Breast epithelium (tissue), 4 donors: ENCODE measurements around the gene EHD4. TPM values are rescaled to one million over a fixed set of nuclear protein-coding genes. Genes with fewer than 3 reads are reported as not detected.

ENCODE experiments used
- DNase-seq, 2 donors: peaks; one replicate each; pipeline ENCODE4 v3.0.0-alpha.2; 2019; ENCODE audit warnings: low spot score in 2 of 2
- H3K27ac ChIP-seq, 2 donors: fragments of 200-600 bp; sonication (generic) in 1 of 2; one replicate each; pipeline ENCODE4 v1.5.1; 2016 to 2019; ENCODE audit warnings: mild to moderate bottlenecking in 1 of 2
- H3K27me3 ChIP-seq, 2 donors: fragments of 200-600 bp; sonication (generic) in 1 of 2; one replicate each; pipeline versions ENCODE4 v1.5.1 to v1.6.0; 2017 to 2019; ENCODE audit warnings: control low read depth in 1 of 2, mild to moderate bottlenecking in 1 of 2
- H3K36me3 ChIP-seq: fragments of 200-600 bp; one replicate; pipeline ENCODE4 v1.5.1; 2019
- H3K4me1 ChIP-seq, 2 donors: fragments of 200-600 bp; sonication (generic); one replicate each; pipeline ENCODE4 v1.5.1; 2016 to 2019; ENCODE audit warnings: control low read depth in 1 of 2
- H3K4me3 ChIP-seq, 3 donors: fragments of 200-600 bp; sonication (generic); 1 replicate in 2 of 3; 2 replicates in 1 of 3; pipeline ENCODE4 v1.5.1; 2016 to 2019; ENCODE audit warnings: mild to moderate bottlenecking in 3 of 3, moderate library complexity in 2 of 3
- H3K9me3 ChIP-seq, 2 donors: fragments of 200-600 bp; sonication (generic) in 1 of 2; one replicate each; pipeline ENCODE4 v1.5.1; 2016 to 2019; ENCODE audit warnings: control low read depth in 1 of 2
- POLR2A ChIP-seq: fragments of 450-650 bp; IDR thresholded peaks from one replicate; pipeline ENCODE4 v1.6.1; 2016; ENCODE audit warnings: antibody characterized with exemption, mild to moderate bottlenecking, moderate library complexity
- POLR2AphosphoS5 ChIP-seq, 3 donors: sonication (generic); formaldehyde crosslinking; IDR thresholded peaks; one replicate each; pipeline ENCODE4 v1.6.1; 2017; ENCODE audit warnings: antibody characterized with exemption in 3 of 3
- intact Hi-C: fragments of 100-400 bp; cut with DNase I; formaldehyde crosslinking; loops from one replicate; pipeline ENCODE4 v1.15.1; 2023; ENCODE audit warnings: low total_unique reads
- total RNA-seq, 3 donors: library from RNA; depleted of rRNA; stranded (reverse); fragments of >200 nt; gene quantifications; one replicate each; pipeline ENCODE4 v1.1.0, GENCODE V29; 2016
- TF ChIP-seq, protein P1 (sequence below), 3 donors: fragments of 450-650 bp; IDR thresholded peaks; one replicate each; pipeline ENCODE4 v1.5.1; 2016 to 2017; ENCODE audit warnings: antibody characterized with exemption in 3 of 3, mild to moderate bottlenecking in 3 of 3, moderate library complexity in 3 of 3

EHD4 gene
- total RNA-seq, 3 donors from 2014 or later, result 30.2 to 30.5 (median 30.4) TPM

DNA sequence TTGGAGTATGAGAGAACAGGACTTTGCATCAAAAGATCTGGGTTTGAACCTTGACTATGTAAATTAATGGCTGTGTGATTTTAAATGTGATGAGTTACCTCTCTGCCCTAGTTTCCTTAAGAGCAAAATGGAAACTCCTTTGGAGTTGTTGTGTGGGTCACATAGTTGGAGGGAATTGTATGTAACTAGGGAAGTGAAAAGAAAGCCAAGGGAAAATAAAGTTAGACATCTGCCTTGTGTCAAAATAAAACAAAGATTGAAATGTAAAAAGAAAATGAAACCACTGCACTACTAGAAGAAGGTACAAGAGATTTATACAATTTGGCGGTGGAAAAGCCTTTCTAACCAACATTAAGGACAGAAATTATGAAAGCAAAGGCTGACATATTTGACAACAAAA is 1.7 kb upstream of the EHD4 start:
- no peak for DNase-seq
- Histone ChIP-seq H3K27ac (no peak overlapping the region), H3K36me3 (no peaks in the 10 kb centered on the region), H3K27me3 (no peaks in the 10 kb centered on the region), H3K9me3 (no peaks in the 10 kb centered on the region), H3K4me1 (no peaks in the 10 kb centered on the region), H3K4me3 (no peak overlapping the region)
- intact Hi-C loops, result no loop called here
- TF ChIP-seq, protein P1, sequence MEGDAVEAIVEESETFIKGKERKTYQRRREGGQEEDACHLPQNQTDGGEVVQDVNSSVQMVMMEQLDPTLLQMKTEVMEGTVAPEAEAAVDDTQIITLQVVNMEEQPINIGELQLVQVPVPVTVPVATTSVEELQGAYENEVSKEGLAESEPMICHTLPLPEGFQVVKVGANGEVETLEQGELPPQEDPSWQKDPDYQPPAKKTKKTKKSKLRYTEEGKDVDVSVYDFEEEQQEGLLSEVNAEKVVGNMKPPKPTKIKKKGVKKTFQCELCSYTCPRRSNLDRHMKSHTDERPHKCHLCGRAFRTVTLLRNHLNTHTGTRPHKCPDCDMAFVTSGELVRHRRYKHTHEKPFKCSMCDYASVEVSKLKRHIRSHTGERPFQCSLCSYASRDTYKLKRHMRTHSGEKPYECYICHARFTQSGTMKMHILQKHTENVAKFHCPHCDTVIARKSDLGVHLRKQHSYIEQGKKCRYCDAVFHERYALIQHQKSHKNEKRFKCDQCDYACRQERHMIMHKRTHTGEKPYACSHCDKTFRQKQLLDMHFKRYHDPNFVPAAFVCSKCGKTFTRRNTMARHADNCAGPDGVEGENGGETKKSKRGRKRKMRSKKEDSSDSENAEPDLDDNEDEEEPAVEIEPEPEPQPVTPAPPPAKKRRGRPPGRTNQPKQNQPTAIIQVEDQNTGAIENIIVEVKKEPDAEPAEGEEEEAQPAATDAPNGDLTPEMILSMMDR (IDR thresholded peaks at IDR 0.05), result no peak
- no peak for TF ChIP-seq POLR2A
- no peak for TF ChIP-seq POLR2AphosphoS5 (IDR thresholded peaks at IDR 0.05)

DNA sequence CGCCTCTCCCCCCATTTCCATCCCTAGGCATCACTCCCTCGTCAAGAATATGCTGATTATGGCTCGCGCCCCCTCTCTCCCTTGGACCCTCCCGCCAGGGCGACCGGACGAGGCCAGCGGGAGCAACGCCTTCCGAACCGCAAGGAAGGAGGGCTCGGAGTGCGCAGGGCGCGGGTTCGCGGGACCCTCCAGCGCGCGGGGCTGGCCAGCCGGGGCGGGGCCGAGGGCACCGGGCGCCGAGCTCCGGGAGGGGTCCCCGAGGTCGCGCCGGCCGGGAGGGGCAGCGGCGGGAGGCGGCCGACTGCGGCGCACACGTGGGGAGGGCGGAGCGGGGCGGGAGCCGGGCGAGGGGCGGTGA is 483 bp downstream of the EHD4 start:
- Histone ChIP-seq H3K36me3 (no peaks in the 10 kb centered on the region), H3K27me3 (no peaks in the 10 kb centered on the region), H3K9me3 (no peaks in the 10 kb centered on the region), H3K4me1 (peaks cover 0 to 7% of the 10 kb centered on the region in 2 donors), H3K4me3 (peak overlapping the region; percentile 73 to 93 (median 74)), H3K27ac (peak overlapping the region; percentile 96)
- TF ChIP-seq, protein P1 (IDR thresholded peaks at IDR 0.05), result no peak
- TF ChIP-seq POLR2AphosphoS5 (IDR thresholded peaks at IDR 0.05) (no peak), POLR2A (no peak)
- no peak for DNase-seq
- intact Hi-C loops, result no loop called here

DNA sequence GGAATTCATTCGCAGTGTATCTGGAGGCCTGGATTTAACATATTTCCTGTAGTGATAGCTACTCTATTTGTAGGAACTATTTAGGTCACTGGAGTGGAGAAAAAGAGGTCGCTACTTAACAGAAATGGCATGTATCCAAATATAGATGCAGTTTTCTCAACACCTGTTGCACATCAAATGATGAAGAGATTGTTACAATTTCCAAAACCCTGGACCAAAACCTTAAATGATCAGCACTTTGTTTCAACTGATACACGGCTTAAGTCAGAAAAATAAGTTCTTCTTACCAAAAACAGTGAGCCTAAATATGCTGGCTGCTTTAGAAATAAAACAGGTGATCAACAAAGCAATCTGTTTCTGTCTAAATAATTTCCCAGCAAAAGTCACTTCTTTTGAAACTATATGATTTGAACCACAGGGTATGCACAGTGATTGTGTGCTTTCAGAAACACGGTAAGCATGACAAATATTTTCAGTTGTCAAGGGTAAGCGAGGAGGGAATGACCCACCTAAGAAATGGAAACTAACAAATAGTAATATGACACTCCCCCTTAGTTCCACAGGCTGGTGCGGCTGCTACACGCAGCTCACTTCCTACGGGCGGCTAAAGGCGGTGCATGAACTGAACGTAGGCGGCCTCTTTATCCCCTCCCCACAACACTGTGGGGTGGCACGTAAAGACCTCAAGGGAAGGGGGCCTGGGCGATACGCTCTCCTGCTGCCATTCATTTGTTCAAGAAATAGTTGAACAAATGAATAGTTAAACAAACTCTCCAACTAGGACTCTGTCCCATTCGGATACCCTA is 1.1 kb downstream of the EHD4 start:
- TF ChIP-seq, protein P1 (IDR thresholded peaks at IDR 0.05), result peak in 2 of 3 donors; percentile 12 to 51
- TF ChIP-seq POLR2AphosphoS5 (IDR thresholded peaks at IDR 0.05), result peak in 2 of 3 donors; percentile 32 to 74
- no peak for TF ChIP-seq POLR2A
- Histone ChIP-seq H3K27me3 (no peaks in the 10 kb centered on the region), H3K9me3 (no peaks in the 10 kb centered on the region), H3K4me3 (peak overlapping the region; percentile 73 to 93 (median 74)), H3K27ac (peak overlapping the region; percentile 96), H3K36me3 (no peaks in the 10 kb centered on the region), H3K4me1 (peaks cover 0 to 9% of the 10 kb centered on the region in 2 donors)
- intact Hi-C loops, result no loop called here
- DNase-seq, result peak; percentile 63 to 66

DNA sequence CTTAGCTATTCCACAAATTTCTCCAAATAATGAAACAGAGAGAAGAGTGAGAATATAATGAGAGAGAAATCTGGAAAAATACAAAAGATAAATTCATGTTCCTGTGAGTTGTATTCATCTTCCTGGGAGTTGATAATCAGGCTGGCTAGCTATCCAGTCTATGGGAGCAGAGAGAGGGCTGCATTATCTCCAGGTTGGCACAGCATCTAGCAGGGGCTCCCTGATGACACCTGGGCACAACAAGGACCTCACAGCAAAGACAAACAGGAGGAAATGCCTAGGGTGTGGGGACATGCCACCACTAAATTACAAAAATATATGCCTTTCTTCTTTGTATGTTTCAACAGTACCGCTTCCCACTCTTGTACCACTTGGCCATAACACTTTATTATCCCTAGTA is 1.9 kb downstream of the EHD4 start:
- Histone ChIP-seq H3K4me1 (peaks cover 0 to 11% of the 10 kb centered on the region in 2 donors), H3K27me3 (no peaks in the 10 kb centered on the region), H3K36me3 (no peaks in the 10 kb centered on the region), H3K9me3 (no peaks in the 10 kb centered on the region), H3K4me3 (peak overlapping the region; percentile 73 to 93 (median 74)), H3K27ac (peak overlapping the region; percentile 96)
- intact Hi-C loops, result no loop called here
- TF ChIP-seq POLR2AphosphoS5 (IDR thresholded peaks at IDR 0.05) (no peak), POLR2A (no peak)
- TF ChIP-seq, protein P1 (IDR thresholded peaks at IDR 0.05), result no peak
- DNase-seq, result no peak

DNA sequence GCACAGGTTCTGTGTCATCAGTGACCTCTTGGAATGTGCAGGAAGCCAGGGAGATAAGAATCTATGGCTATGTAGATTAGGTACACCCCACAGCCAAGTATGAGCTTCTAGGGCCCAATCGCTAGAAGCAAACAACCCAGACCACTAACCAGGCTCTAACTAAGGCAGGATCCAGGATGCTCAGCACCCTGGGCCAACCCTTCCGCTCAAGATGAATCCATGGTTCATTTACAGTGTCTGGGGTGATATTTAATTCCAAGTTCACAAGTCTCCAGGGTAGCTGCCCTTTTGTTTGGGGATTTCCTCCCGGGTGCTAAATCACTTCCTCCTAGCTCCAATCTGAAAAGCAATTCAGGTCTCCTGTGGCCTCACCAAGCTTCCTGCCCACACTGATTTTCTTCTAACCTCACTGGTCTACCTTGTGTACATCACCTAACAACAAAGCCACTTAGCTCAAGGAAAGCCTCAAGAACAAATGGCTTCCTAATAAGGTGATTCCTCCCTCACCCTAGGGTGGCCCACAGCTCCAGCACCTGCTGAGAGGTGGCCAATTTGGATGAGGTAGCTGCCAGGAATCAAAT is 2.4 kb downstream of the EHD4 start:
- Histone ChIP-seq H3K27ac (peak overlapping the region; percentile 96), H3K4me3 (peak overlapping the region; percentile 6 to 93 (median 73)), H3K36me3 (no peaks in the 10 kb centered on the region), H3K27me3 (no peaks in the 10 kb centered on the region), H3K9me3 (no peaks in the 10 kb centered on the region), H3K4me1 (peaks cover 0 to 11% of the 10 kb centered on the region in 2 donors)
- TF ChIP-seq, protein P1 (IDR thresholded peaks at IDR 0.05), result no peak
- TF ChIP-seq POLR2A (no peak), POLR2AphosphoS5 (IDR thresholded peaks at IDR 0.05) (no peak)
- intact Hi-C loops, result no loop called here
- DNase-seq, result peak; percentile 18 to 31
